ENCODE data around the gene POLR3C. TPM values are rescaled to one million over a fixed set of nuclear protein-coding genes. Genes with fewer than 3 reads are reported as not detected.
"Not testable (repeated sequence)": the region's sequence is repeated elsewhere in the genome, so short reads cannot be mapped to it uniquely, and the experiment has no call there.

Gene POLR3C
- total and polyA plus RNA-seq, 2 donors (not counting 1 experiment from before 2014, with no cell fraction given) = 38.3 to 45.1 TPM

DNA sequence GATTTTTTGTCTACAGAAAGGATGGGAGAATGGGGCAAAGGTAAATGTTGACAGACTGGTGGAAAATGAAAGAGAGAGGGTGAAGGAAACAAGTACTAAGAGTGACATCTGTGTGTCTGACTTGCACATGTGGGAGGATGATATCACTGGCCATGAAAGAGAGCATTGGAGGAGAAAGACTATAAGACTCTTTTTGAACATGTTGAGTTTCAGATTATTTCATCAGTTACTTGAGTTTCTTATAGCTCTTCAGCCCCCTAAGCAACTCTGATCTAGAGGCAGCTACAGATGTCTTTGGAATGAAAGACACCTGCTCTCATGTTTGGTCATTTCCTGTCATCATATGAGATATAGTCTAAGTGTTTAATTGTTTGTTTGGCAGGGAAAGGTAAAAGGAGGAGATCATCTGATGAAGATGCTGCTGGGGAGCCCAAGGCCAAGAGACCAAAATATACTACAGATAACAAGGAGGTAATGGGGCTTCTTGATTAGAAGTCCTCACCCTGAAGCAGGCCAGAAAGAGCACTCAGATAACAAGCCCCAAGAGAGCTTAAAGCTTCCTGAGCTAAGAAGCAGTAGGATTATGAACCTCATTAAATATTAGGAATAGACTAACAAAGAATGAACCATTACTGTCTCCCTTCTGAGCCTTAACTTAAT lies 4.5 kb downstream of the POLR3C start:
- TF ChIP-seq, protein P1, sequence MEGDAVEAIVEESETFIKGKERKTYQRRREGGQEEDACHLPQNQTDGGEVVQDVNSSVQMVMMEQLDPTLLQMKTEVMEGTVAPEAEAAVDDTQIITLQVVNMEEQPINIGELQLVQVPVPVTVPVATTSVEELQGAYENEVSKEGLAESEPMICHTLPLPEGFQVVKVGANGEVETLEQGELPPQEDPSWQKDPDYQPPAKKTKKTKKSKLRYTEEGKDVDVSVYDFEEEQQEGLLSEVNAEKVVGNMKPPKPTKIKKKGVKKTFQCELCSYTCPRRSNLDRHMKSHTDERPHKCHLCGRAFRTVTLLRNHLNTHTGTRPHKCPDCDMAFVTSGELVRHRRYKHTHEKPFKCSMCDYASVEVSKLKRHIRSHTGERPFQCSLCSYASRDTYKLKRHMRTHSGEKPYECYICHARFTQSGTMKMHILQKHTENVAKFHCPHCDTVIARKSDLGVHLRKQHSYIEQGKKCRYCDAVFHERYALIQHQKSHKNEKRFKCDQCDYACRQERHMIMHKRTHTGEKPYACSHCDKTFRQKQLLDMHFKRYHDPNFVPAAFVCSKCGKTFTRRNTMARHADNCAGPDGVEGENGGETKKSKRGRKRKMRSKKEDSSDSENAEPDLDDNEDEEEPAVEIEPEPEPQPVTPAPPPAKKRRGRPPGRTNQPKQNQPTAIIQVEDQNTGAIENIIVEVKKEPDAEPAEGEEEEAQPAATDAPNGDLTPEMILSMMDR (conservative IDR thresholded peaks at IDR 0.05 in 1 of 2, IDR thresholded peaks at IDR 0.05 in 1 of 2; ENCODE audit: low read depth in 1 of 2, low read length in 2 of 2) = no peak
- H3K27me3 ChIP-seq (ENCODE audit: control insufficient read depth, insufficient read depth, low read length) = no peaks in the 10 kb centered on the region
- H2AFZ ChIP-seq (ENCODE audit: low read length) = no peak overlapping the region
- H3K4me2 ChIP-seq (ENCODE audit: extremely low read depth, insufficient read depth, low read length) = no peak overlapping the region
- DNase-seq (ENCODE audit: low read depth in 2 of 2) = no peak
- H3K9ac ChIP-seq (ENCODE audit: insufficient read depth, low read length) = no peak overlapping the region
- H3K36me3 ChIP-seq (ENCODE audit: control insufficient read depth, insufficient read depth, low read length) = peaks cover 19% of the 10 kb centered on the region
- H3K4me3 ChIP-seq (replicated peaks in 1 of 4; ENCODE audit: control extremely low read depth in 1 of 4, insufficient read depth in 1 of 4, low read depth in 3 of 4, low read length in 4 of 4) = no peak overlapping the region
- H4K20me1 ChIP-seq (ENCODE audit: control insufficient read depth, extremely low read depth, insufficient read depth, low read length) = no peaks in the 10 kb centered on the region
- H3K27ac ChIP-seq (ENCODE audit: insufficient read depth, low read length) = no peak overlapping the region
- no peaks in the 10 kb centered on the region for H3K4me1 ChIP-seq (ENCODE audit: control insufficient read depth, extremely low read depth, insufficient read depth, low read length)
- no peaks in the 10 kb centered on the region for H3K9me3 ChIP-seq (ENCODE audit: control insufficient read depth, insufficient read depth, low read depth, low read length)
- peaks cover 30% of the 10 kb centered on the region for H3K79me2 ChIP-seq (ENCODE audit: control insufficient read depth, insufficient read depth, low read length)

GRCh38 chr1:145830810-145831209 lies 6.8 kb downstream of the POLR3C start:
- H3K4me3 ChIP-seq (replicated peaks in 1 of 4; ENCODE audit: control extremely low read depth in 1 of 4, insufficient read depth in 1 of 4, low read depth in 3 of 4, low read length in 4 of 4); DNase-seq (ENCODE audit: low read depth in 2 of 2); H3K9ac ChIP-seq (ENCODE audit: insufficient read depth, low read length); H2AFZ ChIP-seq (ENCODE audit: low read length); H3K4me2 ChIP-seq (ENCODE audit: extremely low read depth, insufficient read depth, low read length); H3K9me3 ChIP-seq (ENCODE audit: control insufficient read depth, insufficient read depth, low read depth, low read length); H4K20me1 ChIP-seq (ENCODE audit: control insufficient read depth, extremely low read depth, insufficient read depth, low read length); H3K4me1 ChIP-seq (ENCODE audit: control insufficient read depth, extremely low read depth, insufficient read depth, low read length); H3K27ac ChIP-seq (ENCODE audit: insufficient read depth, low read length); H3K27me3 ChIP-seq (ENCODE audit: control insufficient read depth, insufficient read depth, low read length): not testable (repeated sequence)
- Histone ChIP-seq H3K36me3 (ENCODE audit: control insufficient read depth, insufficient read depth, low read length) (peaks cover 24% of the 10 kb centered on the region), H3K79me2 (ENCODE audit: control insufficient read depth, insufficient read depth, low read length) (peaks cover 12% of the 10 kb centered on the region)

DNA sequence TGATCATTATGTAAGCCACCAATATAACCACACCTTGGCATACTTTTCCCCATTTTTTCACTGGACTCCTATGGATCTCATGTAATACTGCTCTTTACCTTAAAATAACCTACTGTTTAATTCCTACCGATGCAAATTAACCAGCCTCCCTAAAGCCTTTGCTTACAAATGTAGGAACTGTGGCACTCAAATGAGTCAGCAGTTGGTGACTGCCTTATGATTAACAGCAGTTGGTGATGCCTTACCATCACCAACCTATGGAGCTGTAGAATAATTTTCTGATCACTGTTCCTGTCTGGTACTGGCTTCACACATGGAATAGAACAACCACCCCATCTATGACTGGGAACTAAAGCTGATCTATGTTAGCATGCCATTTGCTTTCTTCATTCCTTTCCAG lies 13.7 kb downstream of the POLR3C start:
- H3K79me2 ChIP-seq (ENCODE audit: control insufficient read depth, insufficient read depth, low read length) = no peaks in the 10 kb centered on the region
- TF ChIP-seq, protein P1 (conservative IDR thresholded peaks at IDR 0.05 in 1 of 2, IDR thresholded peaks at IDR 0.05 in 1 of 2; ENCODE audit: low read depth in 1 of 2, low read length in 2 of 2) = no peak
- TF ChIP-seq EZH2 (IDR thresholded peaks at IDR 0.05; ENCODE audit: low read length, missing control alignments) = no peak
- H3K36me3 ChIP-seq (ENCODE audit: control insufficient read depth, insufficient read depth, low read length) = peaks cover 31% of the 10 kb centered on the region
- H3K4me1 ChIP-seq (ENCODE audit: control insufficient read depth, extremely low read depth, insufficient read depth, low read length) = no peaks in the 10 kb centered on the region
- no peaks in the 10 kb centered on the region for H3K27me3 ChIP-seq (ENCODE audit: control insufficient read depth, insufficient read depth, low read length)
- no peak overlapping the region for H3K9ac ChIP-seq (ENCODE audit: insufficient read depth, low read length)
- no peak overlapping the region for H2AFZ ChIP-seq (ENCODE audit: low read length)
- no peaks in the 10 kb centered on the region for H3K9me3 ChIP-seq (ENCODE audit: control insufficient read depth, insufficient read depth, low read depth, low read length)
- H3K4me2 ChIP-seq (ENCODE audit: extremely low read depth, insufficient read depth, low read length) = no peak overlapping the region
- no peak for DNase-seq (ENCODE audit: low read depth in 2 of 2)
- H4K20me1 ChIP-seq (ENCODE audit: control insufficient read depth, extremely low read depth, insufficient read depth, low read length) = no peaks in the 10 kb centered on the region
- no peak overlapping the region for H3K27ac ChIP-seq (ENCODE audit: insufficient read depth, low read length)
- no peak overlapping the region for H3K4me3 ChIP-seq (replicated peaks in 1 of 4; ENCODE audit: control extremely low read depth in 1 of 4, insufficient read depth in 1 of 4, low read depth in 3 of 4, low read length in 4 of 4)

All from fibroblast of lung (primary cell).